Renal cortex interstitium (tissue), 15 donors: Measurements from ENCODE around the gene SLC35A3. TPM values are rescaled to one million over a fixed set of nuclear protein-coding genes. Genes with fewer than 3 reads are reported as not detected.
"Not testable (repeated sequence)": the region's sequence is repeated elsewhere in the genome, so short reads cannot be mapped to it uniquely, and the experiment has no call there.

Source experiments
- DNase-seq, 11 donors: peaks; one replicate each; pipeline ENCODE4 v3.0.0-alpha.2; 2013; ENCODE audit warnings: low read depth in 9 of 11, low spot score in 4 of 11; ENCODE audit errors: extremely low read depth in 1 of 11
- long read RNA-seq, 16 experiments: transcript quantifications; one replicate each; lab custom pipeline, GENCODE V29; 2026
- polyA plus RNA-seq, 3 donors: library from polyadenylated mRNA; unstranded; fragments of 120-200 nt; gene quantifications; one replicate each; pipeline ENCODE4 v1.2.1, GENCODE V29; 2013; ENCODE audit not compliant: insufficient read length in 3 of 3

SLC35A3 gene
- 10 to 100 TPM; 23.7 to 42.1 (median 29.2) TPM for polyA plus RNA-seq
- long read RNA-seq, donor 1, full-length matches to known transcripts = 5 of 5 reads
- long read RNA-seq, donor 1, partial matches to known transcripts = 0 of 5 reads
- long read RNA-seq, donor 1, other reads (novel, unspliced or antisense) = 0 of 5 reads
- long read RNA-seq, donor 2, full-length matches to known transcripts = 6 of 6 reads
- long read RNA-seq, donor 2, partial matches to known transcripts = 0 of 6 reads
- long read RNA-seq, donor 2, other reads (novel, unspliced or antisense) = 0 of 6 reads
- long read RNA-seq, donor 3, full-length matches to known transcripts = 15 of 23 reads
- long read RNA-seq, donor 3, partial matches to known transcripts = 8 of 23 reads
- long read RNA-seq, donor 3, other reads (novel, unspliced or antisense) = 0 of 23 reads
- long read RNA-seq, donor 4, full-length matches to known transcripts = 4 of 9 reads
- long read RNA-seq, donor 4, partial matches to known transcripts = 5 of 9 reads
- long read RNA-seq, donor 4, other reads (novel, unspliced or antisense) = 0 of 9 reads
- long read RNA-seq, donor 5 = 0 reads
- long read RNA-seq, donor 6, full-length matches to known transcripts = 6 of 6 reads
- long read RNA-seq, donor 6, partial matches to known transcripts = 0 of 6 reads
- long read RNA-seq, donor 6, other reads (novel, unspliced or antisense) = 0 of 6 reads
- long read RNA-seq, donor 7, full-length matches to known transcripts = 2 of 2 reads
- long read RNA-seq, donor 7, partial matches to known transcripts = 0 of 2 reads
- long read RNA-seq, donor 7, other reads (novel, unspliced or antisense) = 0 of 2 reads
- long read RNA-seq, donor 8, full-length matches to known transcripts = 14 of 14 reads
- long read RNA-seq, donor 8, partial matches to known transcripts = 0 of 14 reads
- long read RNA-seq, donor 8, other reads (novel, unspliced or antisense) = 0 of 14 reads
- long read RNA-seq, donor 9, full-length matches to known transcripts = 7 of 14 reads
- long read RNA-seq, donor 9, partial matches to known transcripts = 7 of 14 reads
- long read RNA-seq, donor 9, other reads (novel, unspliced or antisense) = 0 of 14 reads
- long read RNA-seq, donor 10, full-length matches to known transcripts = 5 of 5 reads
- long read RNA-seq, donor 10, partial matches to known transcripts = 0 of 5 reads
- long read RNA-seq, donor 10, other reads (novel, unspliced or antisense) = 0 of 5 reads
- long read RNA-seq, donor 11, full-length matches to known transcripts = 4 of 13 reads
- long read RNA-seq, donor 11, partial matches to known transcripts = 9 of 13 reads
- long read RNA-seq, donor 11, other reads (novel, unspliced or antisense) = 0 of 13 reads
- long read RNA-seq, donor 12, full-length matches to known transcripts = 3 of 3 reads
- long read RNA-seq, donor 12, partial matches to known transcripts = 0 of 3 reads
- long read RNA-seq, donor 12, other reads (novel, unspliced or antisense) = 0 of 3 reads
- long read RNA-seq, donor 13, full-length matches to known transcripts = 10 of 10 reads
- long read RNA-seq, donor 13, partial matches to known transcripts = 0 of 10 reads
- long read RNA-seq, donor 13, other reads (novel, unspliced or antisense) = 0 of 10 reads
- long read RNA-seq, donor 14, full-length matches to known transcripts = 8 of 8 reads
- long read RNA-seq, donor 14, partial matches to known transcripts = 0 of 8 reads
- long read RNA-seq, donor 14, other reads (novel, unspliced or antisense) = 0 of 8 reads
- long read RNA-seq, donor 15, full-length matches to known transcripts = 4 of 4 reads
- long read RNA-seq, donor 15, partial matches to known transcripts = 0 of 4 reads
- long read RNA-seq, donor 15, other reads (novel, unspliced or antisense) = 0 of 4 reads
- long read RNA-seq, donor 16, full-length matches to known transcripts = 24 of 42 reads
- long read RNA-seq, donor 16, partial matches to known transcripts = 18 of 42 reads
- long read RNA-seq, donor 16, other reads (novel, unspliced or antisense) = 0 of 42 reads

DNA sequence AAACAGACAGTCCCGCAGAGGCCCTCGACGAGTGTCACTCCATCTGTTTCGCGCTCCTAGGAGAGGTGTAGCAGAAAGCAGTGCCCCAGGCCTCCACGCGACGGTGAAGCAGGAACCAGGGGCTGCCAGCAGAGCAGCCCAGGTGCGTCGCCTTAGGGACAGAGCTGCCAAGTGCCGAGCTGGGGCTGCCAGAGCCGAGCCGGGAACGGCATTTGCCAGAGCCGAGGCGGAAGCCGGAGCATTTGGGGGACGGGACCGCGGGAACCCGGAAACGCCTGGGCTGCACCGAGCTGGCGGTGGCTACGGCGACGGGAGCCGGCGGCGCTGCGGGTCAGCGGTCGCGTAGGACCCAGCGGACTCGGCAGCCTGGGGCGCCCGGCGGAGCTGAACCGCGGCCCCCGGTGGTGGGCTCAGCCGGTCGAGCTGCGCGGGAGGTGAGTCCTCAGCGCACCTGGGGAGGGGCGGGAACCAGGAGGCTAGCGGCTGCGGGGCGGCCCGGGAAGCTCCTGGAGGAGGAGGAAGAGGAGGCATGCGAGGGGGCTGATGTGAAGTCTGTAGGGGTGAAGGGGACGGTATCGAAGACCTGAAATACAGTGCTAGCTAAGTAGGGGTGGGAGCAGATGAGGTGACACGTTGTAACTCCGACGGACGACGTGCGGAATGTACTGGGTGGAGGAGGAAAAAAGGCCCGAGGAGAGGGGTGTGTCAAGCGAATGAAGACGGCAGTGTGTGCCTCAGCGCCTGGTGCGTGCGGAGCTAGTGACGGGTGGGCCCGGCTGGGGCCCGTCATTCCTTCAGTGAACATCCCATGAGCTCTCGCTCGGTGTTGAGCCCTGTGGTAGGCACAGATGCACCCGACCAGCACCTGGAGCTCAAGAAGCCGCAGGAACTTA is at the start of gene SLC35A3:
TSS of gene SLC35A3 (plus strand) at position 268 of the 893 bp plus-strand sequence. CDS start 23,559 bp downstream, outside the sequence.
- DNase-seq = peak; percentile 44 to 70 (median 60)

DNA sequence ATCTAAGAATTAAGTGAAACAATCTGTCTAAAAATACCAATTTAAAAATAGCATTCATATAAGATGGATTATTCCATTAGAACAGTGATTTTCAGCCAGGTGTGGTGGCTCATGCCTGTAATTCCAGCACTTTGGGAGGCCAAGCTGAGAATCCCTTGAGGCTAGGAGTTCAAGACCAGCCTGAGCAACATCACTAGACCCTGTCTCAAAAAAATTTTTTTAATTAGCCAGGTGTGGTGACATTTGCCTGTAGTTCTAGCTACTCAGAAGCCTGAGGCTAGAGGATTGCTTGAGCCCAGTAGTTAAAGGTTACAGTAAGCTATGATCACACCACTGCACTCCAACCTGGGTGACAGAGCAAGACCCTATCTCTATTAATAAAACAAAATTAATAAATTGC is 35.0 kb upstream of the SLC35A3 start:
- DNase-seq = no peak

DNA sequence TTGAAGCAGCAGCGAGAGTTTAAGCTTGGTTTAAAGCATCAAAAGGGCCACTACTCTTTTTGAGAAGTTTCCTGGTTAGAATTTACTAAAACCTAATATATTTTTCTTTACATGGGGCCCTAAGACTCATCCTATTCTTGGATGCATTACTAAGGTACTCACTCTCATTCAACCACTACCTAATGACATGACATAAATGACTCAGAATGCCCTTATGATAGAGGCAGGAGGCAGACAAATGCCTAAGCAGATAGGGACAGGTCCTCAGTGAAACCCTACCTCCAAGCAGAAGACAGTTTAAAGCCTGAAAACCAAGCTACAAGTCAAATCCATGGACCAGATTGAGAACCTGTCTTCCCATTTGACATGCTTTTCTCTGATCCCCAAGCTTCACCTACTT is 34.3 kb upstream of the SLC35A3 start:
- no peak for DNase-seq

DNA sequence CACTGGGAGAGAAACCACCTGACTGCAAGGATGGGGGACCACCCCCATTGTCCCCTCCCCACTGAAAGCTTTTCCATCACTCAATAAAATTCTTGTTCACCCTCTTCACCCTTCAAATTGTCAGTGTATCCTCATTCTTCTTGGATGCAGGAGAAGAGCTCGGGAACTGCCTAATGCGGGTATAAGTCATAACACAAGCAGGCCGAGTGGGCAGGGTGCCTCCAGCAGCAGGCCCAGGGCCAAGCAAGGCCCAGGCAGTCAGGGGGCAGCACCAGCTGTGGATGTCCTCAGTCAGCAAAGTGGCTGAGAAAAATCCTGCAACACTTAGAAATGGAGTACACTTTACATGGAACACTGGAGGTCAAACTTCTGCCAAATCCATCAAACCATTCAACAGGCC is 33.7 kb upstream of the SLC35A3 start:
- no peak for DNase-seq

DNA sequence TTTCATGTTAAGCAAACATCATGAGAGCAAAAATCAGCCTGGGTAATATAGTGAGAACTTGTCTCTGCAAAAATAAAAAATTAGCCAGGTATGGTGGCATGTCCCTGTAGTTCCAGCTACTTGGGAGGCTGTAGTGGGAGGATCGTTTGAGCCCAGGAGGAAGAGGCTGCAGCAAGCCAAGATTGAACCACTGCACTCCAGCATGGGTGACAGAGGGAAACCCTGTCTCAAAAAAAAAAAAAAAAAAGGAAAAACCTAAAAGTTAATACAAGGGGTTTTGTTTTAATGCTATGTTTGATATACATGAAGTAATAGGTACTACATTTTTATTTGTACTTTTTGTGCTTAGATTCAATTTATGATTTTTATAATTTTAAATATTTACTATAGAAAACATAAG is 27.1 kb upstream of the SLC35A3 start:
- DNase-seq = no peak

DNA sequence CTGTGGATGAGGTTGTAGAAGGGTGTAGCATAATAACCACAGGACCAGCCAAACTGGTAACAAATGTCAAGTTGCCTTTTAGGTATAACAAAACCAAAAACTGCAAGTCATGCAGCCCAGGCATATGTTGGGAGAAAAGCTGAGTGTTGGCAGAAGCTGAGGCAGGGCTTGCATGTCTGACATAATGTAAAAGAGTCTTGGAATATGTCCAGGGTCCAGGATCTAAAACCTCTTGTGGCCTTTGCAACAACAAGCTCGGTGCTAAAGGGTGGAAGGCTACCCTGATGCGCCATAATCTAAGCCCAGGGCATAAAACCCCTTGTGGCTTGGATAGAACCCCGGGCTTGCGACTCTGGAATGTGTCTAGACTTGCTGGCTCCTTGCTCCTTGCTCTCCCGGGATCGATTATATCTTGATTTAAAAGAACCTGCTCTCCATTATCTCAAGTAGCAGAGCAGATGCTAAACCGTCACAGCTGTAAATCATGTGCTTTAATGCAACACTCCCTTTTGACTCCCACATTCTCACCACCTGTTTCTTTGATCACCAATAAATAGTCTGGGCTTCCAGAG is 26.5 kb upstream of the SLC35A3 start:
- peak in 3 of 11 donors; percentile 2 to 4 (median 3) for DNase-seq

DNA sequence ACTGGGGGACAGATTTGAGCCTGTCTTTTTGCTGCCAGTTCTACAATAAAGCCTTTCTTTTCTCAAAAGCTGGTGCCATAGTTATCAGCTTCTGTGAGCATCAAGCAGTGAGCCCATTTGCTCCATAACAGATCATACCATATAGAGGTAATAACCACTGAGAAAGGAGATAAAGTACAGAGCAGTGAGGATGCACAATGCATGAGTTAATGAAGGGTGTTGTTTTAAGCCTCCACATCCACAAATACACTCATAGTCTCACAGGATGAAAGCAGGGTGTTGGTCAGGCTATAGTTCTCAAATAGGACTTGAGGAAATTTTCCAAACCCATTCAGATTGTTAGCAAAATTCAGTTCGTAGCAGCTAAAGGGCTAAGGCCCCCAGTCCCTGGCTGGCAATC is 25.6 kb upstream of the SLC35A3 start:
- DNase-seq = no peak

DNA sequence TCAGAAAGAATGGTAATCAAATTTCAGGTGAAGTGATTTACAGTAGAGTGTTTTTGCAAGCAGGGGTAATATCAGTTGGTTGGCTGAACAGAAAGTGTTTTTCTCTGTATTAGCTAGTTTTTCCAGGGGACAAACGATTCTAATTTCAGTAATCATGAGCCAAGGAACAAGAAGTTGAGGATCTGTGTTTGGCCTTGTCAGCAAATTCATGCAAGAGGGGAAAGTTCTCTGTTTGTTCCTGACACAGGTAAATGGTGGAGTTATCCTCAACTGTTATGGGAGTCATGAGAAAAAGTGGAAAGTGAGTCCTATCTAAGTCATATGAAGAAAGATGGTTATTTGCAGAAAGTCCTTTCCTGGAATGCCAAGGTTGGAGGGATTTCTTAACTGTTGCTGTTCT is 24.6 kb upstream of the SLC35A3 start:
- no peak for DNase-seq

DNA sequence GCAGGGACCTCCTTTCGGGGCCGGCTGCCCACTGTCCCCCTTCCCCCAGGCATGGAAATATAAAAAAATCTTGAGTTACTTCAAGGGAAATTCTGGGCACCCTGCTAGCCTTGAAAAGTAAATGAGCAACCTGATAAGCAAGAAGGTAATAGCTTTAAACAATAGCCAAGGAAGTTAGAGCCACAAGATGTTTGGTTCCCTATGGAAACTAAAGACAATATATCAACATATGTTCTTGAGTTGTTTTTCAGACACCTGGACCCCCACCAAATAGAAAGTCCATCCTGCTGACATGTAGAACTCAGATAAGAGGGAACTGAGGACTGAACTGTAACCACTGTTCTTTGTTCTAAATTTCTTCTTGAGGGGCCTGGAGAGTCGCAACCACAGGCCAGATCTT is 19.3 kb upstream of the SLC35A3 start:
- no peak for DNase-seq

DNA sequence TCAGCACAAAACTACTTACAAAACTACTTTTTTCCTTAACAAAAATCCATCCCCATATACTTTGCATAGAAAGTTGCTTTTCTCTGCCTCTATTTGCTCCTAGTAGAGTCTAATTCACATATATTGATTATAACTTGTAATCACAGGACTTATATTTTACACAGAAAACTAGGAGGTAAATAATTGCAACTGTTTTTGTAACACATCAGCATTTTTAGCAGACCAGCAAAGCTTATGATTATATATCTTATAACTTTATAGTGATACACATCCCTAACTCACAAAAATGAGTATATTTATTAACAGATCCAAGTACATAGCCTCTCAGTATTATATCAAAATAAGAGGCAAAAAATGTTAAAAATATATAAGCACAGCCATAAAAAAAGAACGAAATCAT is 17.3 kb upstream of the SLC35A3 start:
- no peak for DNase-seq

DNA sequence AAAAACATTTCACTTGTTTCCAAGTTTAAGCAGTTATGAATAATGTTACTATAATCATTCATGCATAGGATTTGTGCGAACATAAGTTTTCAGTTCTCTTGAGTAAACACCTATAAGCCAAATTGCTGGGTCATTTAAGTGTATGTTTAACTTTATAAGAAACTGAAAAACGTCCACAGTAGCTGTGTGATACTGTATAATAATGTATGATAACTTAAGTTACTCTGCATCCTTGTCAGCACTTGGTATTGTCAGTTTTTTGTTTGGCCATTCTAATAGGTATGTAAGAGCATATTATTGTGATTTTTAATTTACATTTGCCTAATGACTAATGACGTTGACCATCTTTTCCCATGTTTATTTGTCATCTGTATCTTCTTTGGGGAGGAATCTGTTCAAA is 14.4 kb upstream of the SLC35A3 start:
- DNase-seq = no peak

DNA sequence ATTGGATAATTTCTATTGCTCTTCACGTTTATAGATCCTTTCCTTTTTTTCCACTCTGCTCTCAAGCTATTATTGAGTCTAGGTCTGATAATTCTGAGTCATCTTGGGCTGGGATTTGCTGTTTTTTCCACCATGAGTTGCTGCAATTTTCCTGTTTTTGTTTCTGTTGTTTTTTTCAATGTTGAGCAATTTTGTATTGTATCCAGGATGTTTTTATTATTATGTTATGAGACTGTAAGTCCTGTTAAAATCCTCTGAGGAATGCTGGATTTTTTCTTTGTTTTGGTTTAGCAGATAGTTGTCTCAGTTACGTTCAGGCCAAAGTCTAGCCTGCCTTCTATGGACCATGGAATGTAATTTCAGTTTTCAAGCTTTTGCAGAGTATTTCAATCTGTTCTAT is 13.0 kb upstream of the SLC35A3 start:
- no peak for DNase-seq

DNA sequence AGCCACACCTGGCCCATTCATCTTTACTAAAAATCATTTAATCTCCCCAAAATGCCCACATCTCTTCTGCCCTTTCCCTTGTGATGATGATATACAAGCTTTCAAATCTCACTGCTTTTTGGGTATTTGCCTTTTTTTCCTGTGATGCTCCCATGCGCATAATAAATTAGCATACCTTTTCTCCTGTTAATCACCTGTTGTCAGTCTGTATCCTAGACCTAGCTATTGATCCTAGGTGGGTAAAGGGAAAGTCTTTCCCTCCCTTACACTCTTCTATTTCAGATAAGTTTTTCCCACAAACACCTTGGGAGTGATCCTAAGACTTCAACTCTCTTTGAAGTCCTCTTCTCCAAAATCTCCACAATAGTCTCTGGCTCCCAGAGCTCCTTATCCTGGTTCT is 12.0 kb upstream of the SLC35A3 start:
- DNase-seq = no peak

DNA sequence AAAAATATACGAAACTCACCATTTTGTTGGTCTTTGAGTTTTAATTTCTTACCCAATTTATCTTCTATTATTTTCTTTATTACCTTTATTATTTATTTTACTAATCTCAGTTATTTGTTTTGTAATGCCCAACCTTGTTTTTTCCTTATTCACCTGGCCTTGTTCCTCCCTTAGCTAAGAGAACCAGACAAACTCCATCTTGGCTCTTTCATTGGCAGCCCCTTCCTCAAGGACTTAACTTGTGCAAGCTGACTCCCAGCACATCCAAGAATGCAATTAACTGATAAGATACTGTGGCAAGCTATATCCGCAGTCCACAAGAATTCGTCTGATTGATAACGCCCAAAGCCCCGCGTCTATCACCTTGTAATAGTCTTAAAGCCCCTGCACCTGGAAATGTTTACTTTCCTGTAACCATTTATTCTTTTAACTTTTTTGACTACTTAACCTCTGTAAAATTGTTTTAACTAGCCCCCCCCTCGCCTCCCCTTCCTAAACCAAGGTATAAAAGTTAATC is 10.5 kb upstream of the SLC35A3 start:
- DNase-seq = not testable (repeated sequence)

DNA sequence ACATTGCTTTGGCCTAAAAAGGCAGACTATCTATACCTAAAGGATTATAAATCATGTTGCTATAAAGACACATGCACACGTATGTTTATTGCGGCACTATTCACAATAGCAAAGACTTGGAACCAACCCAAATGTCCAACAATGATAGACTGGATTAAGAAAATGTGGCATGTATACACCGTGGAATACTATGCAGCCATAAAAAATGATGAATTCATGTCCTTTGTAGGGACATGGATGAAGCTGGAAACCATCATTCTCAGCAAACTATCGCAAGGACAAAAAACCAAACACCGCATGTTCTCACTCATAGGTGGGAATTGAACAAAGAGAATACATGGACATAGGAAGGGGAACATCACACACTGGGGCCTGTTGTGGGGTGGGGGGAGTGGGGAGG is 9.5 kb upstream of the SLC35A3 start:
- DNase-seq = not testable (repeated sequence)

DNA sequence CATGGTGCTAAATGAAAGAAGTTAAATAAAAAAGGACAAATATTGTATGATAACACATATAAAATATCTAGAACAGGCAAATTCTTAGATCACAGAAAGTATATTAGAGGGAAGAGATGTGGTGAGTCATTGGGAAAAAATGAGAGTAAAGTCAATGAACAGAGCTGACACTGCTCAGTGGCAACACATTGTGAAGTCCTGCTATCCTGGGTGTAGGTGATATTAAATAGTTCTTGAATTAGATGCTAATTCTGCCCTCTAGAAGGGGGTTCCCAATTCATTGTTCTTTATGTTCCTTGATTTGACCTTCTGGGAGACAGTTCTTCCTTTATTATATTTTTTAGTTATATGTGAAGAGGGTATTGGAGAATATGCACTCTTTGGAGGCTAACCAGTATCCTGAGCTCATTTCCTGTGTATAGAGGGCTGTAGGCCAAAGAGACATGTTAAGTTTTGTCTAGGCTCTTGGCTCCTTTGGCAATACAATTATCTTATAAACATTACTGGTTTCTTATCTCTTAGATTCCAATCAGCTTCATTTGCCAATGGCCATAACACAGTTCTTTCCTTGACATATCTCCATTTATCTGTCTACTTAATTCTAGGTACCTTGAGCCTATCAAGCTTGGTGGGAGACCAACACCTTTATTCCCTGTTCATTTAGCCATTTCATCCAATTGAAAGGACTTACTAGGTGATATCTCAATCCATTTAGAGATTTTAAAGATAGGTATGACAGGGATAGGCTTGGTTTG is 6.6 kb upstream of the SLC35A3 start:
- no peak for DNase-seq
